Measurements from ENCODE around the gene PUM1. TPM values are rescaled to one million over a fixed set of nuclear protein-coding genes. Genes with fewer than 3 reads are reported as not detected.
A peak's percentile ranks its signal among the peaks of the same experiment; 100 is the strongest.

The PUM1 gene
- total and polyA plus RNA-seq, 10 of the 15 experiments (the other 5 are each of a cell fraction or from before 2014, with no cell fraction given): 21.4 to 75.3 (median 42.4) TPM

- in situ Hi-C loops (cut with MboI): no loop called here
- ATAC-seq: peak; percentile 69
- H3K79me2 ChIP-seq (ENCODE audit: control insufficient read depth, insufficient read depth, low read length): peaks cover 33% of the 10 kb centered on the region
- SMC1A ChIA-PET (ENCODE audit: uncharacterized antibody, unreplicated experiment): interaction anchor here (0.7 kb wide), 1 partner anchor 81 kb away, joined by 4 read pairs; no protein-coding TSS in a partner anchor
- no peaks in the 10 kb centered on the region for H3K27me3 ChIP-seq (replicated peaks in 1 of 2; ENCODE audit: control insufficient read depth in 2 of 2, insufficient read depth in 2 of 2, low read length in 1 of 2)
- no peaks in the 10 kb centered on the region for H3K9me3 ChIP-seq (replicated peaks; ENCODE audit: control insufficient read depth, insufficient read depth, low read length)
- POLR2A ChIA-PET: no interaction called here
- no peak overlapping the region; the same call in 1 of the 2 replicates for H3K4me2 ChIP-seq (ENCODE audit: control insufficient read depth, insufficient read depth)
- intact Hi-C loops (cut with micrococcal nuclease; ENCODE audit: unreplicated experiment): no loop called here
- no peaks in the 10 kb centered on the region for H4K20me1 ChIP-seq (ENCODE audit: control insufficient read depth, insufficient read depth)
- H3K4me1 ChIP-seq (ENCODE audit: control insufficient read depth, insufficient read depth, low read length): peaks cover 13% of the 10 kb centered on the region
- RAD21 ChIA-PET (ENCODE audit: unreplicated experiment): no interaction called here
- no peak overlapping the region for H3K4me3 ChIP-seq
- TF ChIP-seq POLR2A (IDR thresholded peaks at IDR 0.05; ENCODE audit: low read depth, low read length) (no peak), SPI1 (IDR thresholded peaks at IDR 0.05; ENCODE audit: borderline replicate concordance, insufficient read depth, low read depth, low read length) (peak; percentile 76), CTCF (IDR thresholded peaks at IDR 0.05 in 2 of 3, conservative IDR thresholded peaks at IDR 0.05 in 1 of 3; ENCODE audit: control insufficient read depth in 2 of 3, extremely low read depth in 1 of 3, insufficient read depth in 1 of 3, low read depth in 3 of 3, low read length in 3 of 3) (peak in 2 of 3 experiments; percentile 5 to 10; a peak in 1 of 6 replicates)
- FAIRE-seq: peak; percentile 54
- no TSS peak for BruUV-seq (replicated peaks)
- peaks cover 4 to 17% of the 10 kb centered on the region in 2 experiments for H3K36me3 ChIP-seq (ENCODE audit: control insufficient read depth in 2 of 2, insufficient read depth in 2 of 2, low read length in 1 of 2)
- no peak overlapping the region for H2AFZ ChIP-seq (ENCODE audit: control insufficient read depth, low read depth, low read length)
- 7% methylated on average over 1 of the region's 1 CpG for WGBS (ENCODE audit: insufficient coverage, insufficient replicate concordance, low lambda C conversion rate, missing lambda C conversion rate)
- CTCF ChIA-PET: interaction anchor here (0.7 to 1.5 kb wide), 3 partner anchors 41 to 1830 kb away, joined by 3 to 5 read pairs (median 4); no protein-coding TSS in a partner anchor
- no peak for DNase-seq (ENCODE audit: low read depth, low spot score)
- 0 out of 2 replicates have a peak overlapping the region, but pooled peaks have one; percentile 9 for H3K9ac ChIP-seq (ENCODE audit: control insufficient read depth, insufficient read depth, low read length)
- H3K27ac ChIP-seq (ENCODE audit: control insufficient read depth, insufficient read depth): no peak overlapping the region
Measured at GRCh38 chr1:30982937-30983336, 82.6 kb downstream of the PUM1 start.

GRCh38 chr1:30982431-30982830 is 83.1 kb downstream of the PUM1 start:
- no peak overlapping the region for H3K4me2 ChIP-seq (ENCODE audit: control insufficient read depth, insufficient read depth)
- peaks cover 4 to 20% of the 10 kb centered on the region in 2 experiments for H3K36me3 ChIP-seq (ENCODE audit: control insufficient read depth in 2 of 2, insufficient read depth in 2 of 2, low read length in 1 of 2)
- no peak for TF ChIP-seq RELA (IDR thresholded peaks at IDR 0.05; ENCODE audit: borderline replicate concordance, partially characterized antibody)
- no peak for TF ChIP-seq ZNF24 (IDR thresholded peaks at IDR 0.05)
- TF ChIP-seq CBX3 (IDR thresholded peaks at IDR 0.05; ENCODE audit: borderline replicate concordance, low read depth): no peak
- no peak for TF ChIP-seq MTA2 (IDR thresholded peaks at IDR 0.05; ENCODE audit: low read depth)
- TF ChIP-seq PAX5 (IDR thresholded peaks at IDR 0.05; ENCODE audit: borderline replicate concordance, low read depth, low read length): no peak
- TF ChIP-seq RELB (IDR thresholded peaks at IDR 0.05; ENCODE audit: low read depth): no peak
- no peak for TF ChIP-seq CBFB (IDR thresholded peaks at IDR 0.05; ENCODE audit: low read depth)
- no peak for TF ChIP-seq WRNIP1 (IDR thresholded peaks at IDR 0.05; ENCODE audit: borderline replicate concordance, low read depth, low read length)
- no peak for TF ChIP-seq TCF3 (IDR thresholded peaks at IDR 0.05; ENCODE audit: borderline replicate concordance, insufficient read depth, low read depth, low read length)

More at GRCh38 chr1:30982431-30982830, 83.1 kb downstream of the PUM1 start:
- POLR2A ChIA-PET: interaction anchor here (0.5 to 0.6 kb wide), 2 partner anchors 72 to 74 kb away, joined by 5 to 7 read pairs; no protein-coding TSS in a partner anchor
- ATAC-seq (no peak), DNase-seq (ENCODE audit: low read depth, low spot score) (no peak), FAIRE-seq (no peak)
- no peaks in the 10 kb centered on the region for H4K20me1 ChIP-seq (ENCODE audit: control insufficient read depth, insufficient read depth)
- CTCF ChIA-PET: interaction anchor here (1.4 to 1.5 kb wide), 2 partner anchors 18 to 42 kb away, joined by 5 read pairs; no protein-coding TSS in a partner anchor
- BruUV-seq (replicated peaks): no TSS peak
- no peak overlapping the region for H3K27ac ChIP-seq (ENCODE audit: control insufficient read depth, insufficient read depth)
- no peak overlapping the region for H2AFZ ChIP-seq (ENCODE audit: control insufficient read depth, low read depth, low read length)
- no peak overlapping the region for H3K9ac ChIP-seq (ENCODE audit: control insufficient read depth, insufficient read depth, low read length)
- intact Hi-C loops (cut with micrococcal nuclease; ENCODE audit: unreplicated experiment) (no loop called here), in situ Hi-C loops (cut with MboI) (no loop called here)
- no peaks in the 10 kb centered on the region for H3K9me3 ChIP-seq (replicated peaks; ENCODE audit: control insufficient read depth, insufficient read depth, low read length)
- H3K79me2 ChIP-seq (ENCODE audit: control insufficient read depth, insufficient read depth, low read length): peaks cover 29% of the 10 kb centered on the region
- RAD21 ChIA-PET (ENCODE audit: unreplicated experiment): no interaction called here
- no peak overlapping the region for H3K4me3 ChIP-seq
- SMC1A ChIA-PET (ENCODE audit: uncharacterized antibody, unreplicated experiment): interaction anchor here (0.7 to 2.6 kb wide), 5 partner anchors 8 to 81 kb away, joined by 3 to 9 read pairs (median 4); no protein-coding TSS in a partner anchor
- no peaks in the 10 kb centered on the region for H3K27me3 ChIP-seq (replicated peaks in 1 of 2; ENCODE audit: control insufficient read depth in 2 of 2, insufficient read depth in 2 of 2, low read length in 1 of 2)
- H3K4me1 ChIP-seq (ENCODE audit: control insufficient read depth, insufficient read depth, low read length): peaks cover 10% of the 10 kb centered on the region

All from GM12878 (cell line).